Kasumi-1 (cell line): ENCODE results near the gene RARRES1.

ENCODE experiments used
- DNase-seq, 2 experiments: peaks; one replicate each; lab custom pipeline; 2025; lab: John Stamatoyannopoulos, UW

The RARRES1 gene

GRCh38 chr3:158735296-158736033 lies 3.2 kb upstream of the RARRES1 start:
- no peak for DNase-seq

DNA sequence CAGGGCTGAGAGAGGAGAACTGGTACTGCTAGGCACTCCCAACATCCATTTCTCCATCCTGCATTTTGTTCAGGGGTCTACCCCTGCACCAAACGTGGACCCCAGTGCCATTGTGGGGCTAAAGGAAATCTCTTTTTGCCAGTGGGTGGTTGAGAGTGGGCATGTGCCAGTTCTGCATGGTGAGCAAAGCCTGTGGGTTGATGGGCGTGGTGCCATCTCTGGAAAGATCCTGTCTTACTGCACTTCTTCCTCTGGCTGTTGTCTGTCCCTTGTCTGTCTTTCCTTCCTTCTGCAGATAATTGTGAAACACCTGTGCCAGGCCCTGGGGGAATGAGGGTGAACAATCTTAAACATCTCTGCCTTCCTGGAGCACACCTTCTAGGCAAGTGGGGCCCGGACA lies 1.4 kb upstream of the RARRES1 start:
- DNase-seq = no peak

DNA sequence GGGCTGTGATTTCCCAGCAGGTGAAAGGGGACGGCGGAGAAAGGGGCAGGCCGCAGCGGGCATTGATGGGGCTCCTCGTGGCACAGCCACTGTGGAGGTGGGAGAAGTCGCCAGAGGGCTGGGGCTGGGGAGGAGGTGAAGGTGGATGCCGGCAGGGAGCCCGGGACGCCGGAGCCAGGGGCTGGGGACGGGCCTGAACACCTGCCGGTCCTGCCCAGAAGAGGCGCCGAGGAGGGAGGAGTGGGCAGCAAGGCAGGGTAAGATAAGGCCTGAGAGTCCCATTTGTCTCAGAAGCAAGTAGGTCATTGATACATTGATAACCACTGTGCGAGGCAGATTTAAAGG lies 571 bp upstream of the RARRES1 start:
- DNase-seq = no peak

- DNase-seq = no peak
Measured at GRCh38 chr3:158731486-158731885, 771 bp downstream of the RARRES1 start.

- no peak for DNase-seq
Measured at GRCh38 chr3:158728851-158729250, 3.4 kb downstream of the RARRES1 start.

DNA sequence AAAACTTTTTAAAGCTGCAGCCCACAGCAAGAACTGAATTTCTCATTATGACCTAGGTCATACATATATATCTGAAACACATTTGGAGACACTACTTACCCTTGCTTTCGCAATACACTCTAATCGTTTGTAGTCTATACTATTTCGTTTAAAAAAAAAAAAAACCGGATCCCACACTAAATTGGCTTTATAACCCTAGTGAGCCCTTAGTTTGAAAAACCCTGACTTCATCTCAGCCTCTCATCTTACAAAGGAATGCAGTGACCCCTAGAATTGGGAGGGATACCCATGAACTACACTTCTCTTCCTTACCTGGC lies 4.2 kb downstream of the RARRES1 start:
- no peak for DNase-seq

GRCh38 chr3:158727206-158728060 lies 4.8 kb downstream of the RARRES1 start:
- peak; percentile 82 to 86 for DNase-seq

- no peak for DNase-seq
Measured at GRCh38 chr3:158725348-158726011, 6.8 kb downstream of the RARRES1 start.

DNA sequence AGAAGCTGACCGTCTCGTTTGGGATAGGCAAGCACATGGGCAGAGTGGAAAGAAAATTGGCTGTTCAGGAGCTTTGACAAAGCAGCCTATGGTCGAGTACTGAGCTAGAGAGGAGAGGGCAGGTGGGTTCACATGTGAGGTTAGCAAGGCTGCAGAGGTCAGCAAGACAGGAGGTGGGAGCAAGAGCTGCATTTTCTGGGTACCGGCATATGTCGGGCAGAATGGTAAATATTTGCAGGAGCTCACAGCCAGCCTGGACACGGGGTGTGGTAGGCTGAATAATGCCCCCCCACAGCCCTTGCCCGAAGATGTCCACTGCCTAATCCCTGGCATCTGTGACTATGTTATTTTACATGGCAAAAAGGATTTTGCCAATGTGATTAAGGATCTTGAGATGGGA lies 8.3 kb downstream of the RARRES1 start:
- no peak for DNase-seq

DNA sequence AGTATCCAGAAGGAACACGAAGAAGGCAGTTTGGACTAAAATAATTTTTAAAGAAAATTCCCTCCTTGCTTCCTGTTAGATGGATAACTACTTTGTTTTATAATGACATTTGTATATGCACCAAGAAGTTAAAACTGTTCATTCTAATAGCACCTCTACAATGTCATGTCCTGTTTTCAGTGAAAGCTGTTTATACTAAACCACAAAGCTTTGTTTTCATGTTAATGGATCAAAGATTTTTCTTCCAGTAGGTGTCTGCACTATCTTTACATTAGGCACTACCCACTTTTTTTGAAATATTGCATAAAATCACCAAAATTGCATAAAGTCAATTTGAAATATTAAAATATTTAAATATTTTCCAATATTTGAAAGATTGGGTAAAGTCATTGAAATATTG lies 10.1 kb downstream of the RARRES1 start:
- no peak for DNase-seq

DNA sequence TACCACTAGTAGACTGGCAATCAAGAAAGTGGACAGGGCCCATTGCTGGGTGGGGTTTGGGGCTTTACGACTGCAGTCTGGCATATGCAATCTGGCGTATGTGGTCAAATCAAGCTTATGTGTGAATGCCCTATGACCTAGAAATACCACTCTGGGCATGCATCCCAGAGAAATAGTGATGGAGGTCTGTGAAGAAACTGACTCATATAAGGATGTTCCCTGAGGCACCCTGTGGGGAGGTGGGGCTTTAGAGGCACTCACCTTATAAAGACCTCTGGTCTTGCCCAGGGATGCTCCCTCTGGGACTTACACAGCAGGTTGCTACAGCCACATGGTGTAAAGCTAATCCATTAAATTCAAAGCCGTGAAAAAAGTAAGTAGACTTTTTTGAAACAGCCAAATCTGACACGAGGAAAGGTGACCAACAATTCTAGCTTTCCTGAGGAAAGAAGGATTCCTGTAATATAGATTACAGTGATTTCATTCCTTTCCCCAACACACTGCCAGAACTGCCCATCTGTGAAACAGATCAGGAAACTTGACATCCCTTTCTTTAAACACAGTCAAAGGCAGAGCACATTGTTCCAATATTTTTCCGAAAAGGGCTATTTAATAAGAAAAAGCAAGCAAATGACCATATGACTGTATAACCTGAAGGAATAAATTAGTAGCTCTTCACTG lies 13.6 kb downstream of the RARRES1 start:
- DNase-seq = no peak

DNA sequence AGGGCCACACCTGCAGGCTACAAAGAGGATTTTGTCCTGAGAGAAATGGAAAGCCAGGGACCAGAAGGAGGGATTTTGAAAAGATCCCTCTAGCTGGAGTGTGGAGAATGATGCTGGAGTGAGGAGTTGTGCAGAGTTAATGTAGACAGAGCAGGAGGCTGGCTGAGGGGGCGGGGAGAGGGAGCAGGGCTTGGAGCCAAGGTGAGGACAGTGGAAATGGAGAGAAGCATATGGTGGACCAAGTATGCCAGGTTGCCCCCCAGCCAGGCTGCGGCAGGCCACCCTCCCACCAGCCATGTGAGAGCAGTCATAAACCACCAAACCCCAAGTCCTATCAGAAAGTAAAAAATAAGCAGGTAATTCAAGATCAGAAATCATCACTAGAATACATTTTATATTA lies 14.7 kb downstream of the RARRES1 start:
- no peak for DNase-seq

GRCh38 chr3:158713094-158713499 lies 19.2 kb downstream of the RARRES1 start:
- peak; percentile 47 to 58 for DNase-seq

GRCh38 chr3:158712443-158712842 lies 19.8 kb downstream of the RARRES1 start:
- no peak for DNase-seq

DNA sequence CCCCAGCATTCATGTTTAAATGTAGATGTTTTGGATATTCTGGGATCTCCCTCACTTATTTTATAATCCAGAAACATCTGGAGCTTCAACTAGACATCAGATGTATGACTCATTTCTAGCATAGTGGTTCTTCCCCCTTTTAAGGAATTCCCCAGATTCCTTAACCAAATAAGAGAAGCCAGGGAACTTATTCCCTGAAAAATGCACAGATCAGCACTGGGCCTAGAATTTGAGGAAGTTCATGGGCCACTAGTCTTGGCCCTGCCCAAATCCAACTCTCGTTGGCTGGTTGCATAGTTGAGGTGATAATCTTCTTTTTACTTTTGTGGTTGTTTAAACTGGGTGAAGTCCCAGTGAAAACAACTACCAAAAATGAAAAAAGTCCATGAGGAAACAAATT lies 20.4 kb downstream of the RARRES1 start:
- DNase-seq = peak in 1 of 2 experiments; percentile 24

DNA sequence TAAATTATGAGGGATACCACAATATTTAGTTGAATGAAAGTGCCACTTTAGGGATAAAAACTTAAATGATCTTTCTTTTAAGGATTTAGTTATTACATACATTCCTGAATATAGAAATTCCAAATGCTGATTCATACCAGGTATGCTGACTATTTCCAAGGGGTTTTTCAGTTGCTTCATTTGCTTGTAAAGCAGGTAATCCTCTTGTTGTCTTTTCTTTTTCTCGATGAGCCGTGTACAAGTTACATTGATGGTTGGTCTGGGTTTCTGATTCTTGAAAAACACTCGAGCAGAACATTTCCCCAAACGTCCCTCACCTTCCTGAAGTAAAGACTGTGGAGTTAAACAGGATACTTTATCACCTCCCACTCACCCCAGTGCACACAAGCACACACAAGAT lies 21.7 kb downstream of the RARRES1 start:
- DNase-seq = no peak

- DNase-seq = no peak
Measured at GRCh38 chr3:158709666-158710083, 22.6 kb downstream of the RARRES1 start.

DNA sequence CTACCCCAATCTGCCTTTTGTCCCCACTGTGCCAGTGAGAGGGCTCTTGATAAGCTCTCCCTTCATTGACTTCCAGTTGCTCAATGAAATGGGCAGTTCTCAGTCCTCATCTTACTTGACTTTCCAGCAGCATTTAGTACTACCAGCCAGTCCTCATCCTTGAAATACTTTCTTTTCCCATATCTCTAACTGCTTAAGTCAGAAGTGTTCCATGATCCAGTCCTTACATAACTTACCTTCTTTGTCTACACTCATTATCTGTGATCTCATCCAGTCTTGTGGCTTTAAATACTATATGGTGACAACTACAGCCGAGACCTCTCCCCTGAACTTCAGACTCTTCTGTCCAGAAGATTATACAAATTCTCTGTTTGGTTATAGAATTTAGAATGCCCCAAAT lies 28.7 kb downstream of the RARRES1 start:
- DNase-seq = no peak

- DNase-seq = no peak
Measured at GRCh38 chr3:158702815-158703481, 29.3 kb downstream of the RARRES1 start.

DNA sequence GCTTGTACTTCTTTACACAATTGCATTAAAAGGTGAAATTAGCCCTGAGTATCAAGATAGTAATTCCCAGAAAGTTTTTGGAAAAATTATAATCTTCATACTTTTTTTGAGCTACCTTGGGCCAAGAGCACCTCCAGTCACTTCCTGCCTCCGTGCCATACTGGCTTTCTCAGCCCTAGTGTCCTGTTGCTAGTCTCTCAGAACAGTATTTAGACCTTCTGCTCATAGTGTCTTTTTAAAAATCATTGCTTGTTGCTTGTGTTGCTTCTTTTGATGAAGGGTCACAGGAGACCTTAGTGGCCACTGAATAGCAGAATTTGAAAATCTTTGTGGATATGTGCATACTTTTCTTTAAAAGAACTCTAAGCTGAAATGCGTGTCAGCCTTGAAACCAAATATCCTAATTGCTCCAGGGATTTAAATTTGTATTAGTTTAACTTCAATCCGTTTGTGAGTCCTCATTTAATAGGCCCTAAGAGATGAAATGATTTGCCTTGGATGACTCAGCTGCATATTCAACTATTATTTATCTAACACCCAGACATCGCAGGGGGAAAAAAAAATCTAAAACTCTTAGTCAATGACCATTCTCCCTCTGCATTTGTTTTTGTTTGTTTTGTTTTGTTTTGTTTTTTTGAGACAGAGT lies 30.7 kb downstream of the RARRES1 start:
- no peak for DNase-seq

DNA sequence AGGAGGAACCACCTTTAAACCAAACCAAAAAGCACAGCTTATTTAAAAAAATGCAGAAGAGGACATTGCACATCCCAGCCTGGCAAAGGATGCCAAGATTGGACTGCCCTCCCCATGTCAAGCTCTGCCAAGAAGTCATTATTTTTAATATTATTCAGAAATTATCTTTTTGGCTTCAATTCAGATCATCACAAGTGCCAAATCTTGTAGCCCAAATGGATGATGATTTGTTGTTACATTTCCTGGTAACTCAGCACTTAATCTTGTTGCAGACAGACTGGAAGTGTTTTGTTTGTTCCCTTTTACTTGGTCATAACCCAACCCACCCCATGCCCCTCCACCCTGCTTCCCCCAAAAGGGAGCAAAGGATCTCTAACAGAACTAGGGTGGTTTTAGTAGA lies 31.7 kb downstream of the RARRES1 start:
- DNase-seq = no peak
